ENCODE results near the gene TMPRSS11D.

GRCh38 chr4:67796810-67797209 is 87.0 kb downstream of the TMPRSS11D start:
- TF ChIP-seq EZH2 (IDR thresholded peaks at IDR 0.05; ENCODE audit: low read depth) (no peak), CTCF (conservative IDR thresholded peaks at IDR 0.05) (no peak)
